GM18498 (cell line): Measurements from ENCODE around the gene PTPRN2.
"Not testable (repeated sequence)": the region's sequence is repeated elsewhere in the genome, so short reads cannot be mapped to it uniquely, and the experiment has no call there.

Experiments
- ATAC-seq: cut with Tn5 transposase; IDR thresholded peaks from one replicate; pipeline ENCODE4 v1.9.1; 2021; ENCODE audit warnings: mild to moderate bottlenecking, moderate library complexity; ENCODE audit not compliant: unreplicated experiment

PTPRN2 gene

DNA sequence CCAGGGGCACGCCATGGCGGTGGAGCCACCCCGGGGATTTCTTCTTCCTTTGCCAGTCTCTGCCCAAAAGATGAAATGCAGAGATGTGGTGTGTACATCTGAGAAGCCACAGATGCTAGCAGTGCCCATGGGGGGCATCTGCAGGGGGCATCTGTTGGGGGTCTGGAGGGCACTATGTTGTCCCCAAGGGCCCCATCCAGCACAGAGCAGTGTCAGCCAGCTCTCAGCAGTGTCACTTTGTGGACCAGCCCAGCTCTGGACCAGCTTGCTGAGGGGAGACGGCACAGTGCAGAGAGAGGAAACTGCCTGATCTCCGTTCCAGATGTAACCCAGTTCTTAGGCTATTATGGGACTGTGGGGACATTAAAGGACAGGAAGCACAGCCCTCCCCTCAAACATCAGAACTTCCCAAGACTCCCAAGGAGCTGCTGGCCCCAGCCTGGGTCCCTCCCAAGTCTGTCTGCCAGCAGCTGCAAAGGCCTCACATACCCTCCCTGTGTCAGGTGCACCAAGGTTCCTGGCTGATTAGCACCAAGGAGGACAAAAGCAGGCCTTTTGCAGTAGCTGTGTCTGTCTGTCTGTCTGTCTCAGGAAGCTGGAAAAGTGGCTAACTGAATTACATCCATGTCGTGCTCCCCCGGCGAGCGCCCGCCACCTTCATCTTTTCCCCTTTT lies 536.5 kb downstream of the PTPRN2 start:
- no peak for ATAC-seq

DNA sequence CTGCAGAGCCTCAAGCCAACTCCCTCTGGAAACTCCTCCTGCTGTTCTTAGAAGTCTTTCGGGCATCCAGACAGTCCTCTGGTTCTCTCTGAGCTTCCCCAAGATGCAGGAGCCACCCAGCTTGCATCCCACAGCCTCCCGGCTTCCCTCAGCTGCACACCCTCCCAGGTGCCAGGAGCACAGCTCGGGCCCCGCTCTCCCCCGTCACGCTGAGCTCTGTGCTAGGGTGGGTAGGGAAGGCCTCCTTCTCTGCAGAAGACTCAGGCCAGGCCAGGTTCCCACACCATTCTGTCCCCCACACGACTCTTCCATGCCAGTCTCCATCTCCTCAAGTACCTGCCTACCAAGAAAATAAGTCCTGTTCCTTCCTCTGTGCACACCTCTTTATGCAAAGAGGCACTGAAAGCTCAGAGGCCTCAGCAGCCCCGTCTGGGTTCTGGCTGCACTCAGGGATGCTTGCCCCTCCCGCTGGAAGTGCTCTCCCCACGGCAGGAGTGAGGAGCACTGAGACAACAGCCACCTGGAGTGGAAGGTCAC lies 537.1 kb downstream of the PTPRN2 start:
- no peak for ATAC-seq

DNA sequence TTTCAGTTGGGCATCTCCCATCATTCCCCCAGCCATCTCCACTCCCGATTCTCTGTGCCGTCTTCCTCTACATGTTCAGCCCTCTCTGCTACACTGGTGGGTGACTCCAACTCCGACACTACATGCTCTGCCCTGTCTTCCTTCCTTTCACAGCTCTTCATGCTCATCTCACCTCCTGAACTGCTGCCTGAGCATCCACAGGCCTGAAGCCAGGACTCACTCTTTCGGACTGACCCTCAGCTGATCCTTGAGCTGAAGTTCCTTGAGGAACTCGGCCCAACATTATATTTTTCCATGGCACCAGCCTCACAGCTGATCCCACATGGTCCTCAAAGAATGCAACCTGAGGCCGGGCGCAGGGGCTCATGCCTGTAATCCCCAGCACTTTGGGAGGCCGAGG lies 538.4 kb downstream of the PTPRN2 start:
- ATAC-seq = no peak

DNA sequence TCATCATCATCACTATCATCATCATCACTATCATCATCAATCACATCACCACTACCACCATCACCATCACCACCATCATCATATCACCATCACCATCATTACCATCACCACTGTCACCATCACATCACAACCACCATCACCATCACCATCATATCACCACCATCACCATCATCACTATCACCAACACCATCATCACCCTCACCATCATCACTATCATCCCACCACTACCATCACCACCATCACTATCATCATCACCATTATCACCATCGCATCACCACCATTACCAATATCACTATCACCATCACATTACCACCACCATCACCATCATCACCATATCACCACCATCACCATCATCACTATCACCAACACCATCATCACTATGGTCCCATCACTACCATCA lies 539.1 kb downstream of the PTPRN2 start:
- ATAC-seq = no peak

DNA sequence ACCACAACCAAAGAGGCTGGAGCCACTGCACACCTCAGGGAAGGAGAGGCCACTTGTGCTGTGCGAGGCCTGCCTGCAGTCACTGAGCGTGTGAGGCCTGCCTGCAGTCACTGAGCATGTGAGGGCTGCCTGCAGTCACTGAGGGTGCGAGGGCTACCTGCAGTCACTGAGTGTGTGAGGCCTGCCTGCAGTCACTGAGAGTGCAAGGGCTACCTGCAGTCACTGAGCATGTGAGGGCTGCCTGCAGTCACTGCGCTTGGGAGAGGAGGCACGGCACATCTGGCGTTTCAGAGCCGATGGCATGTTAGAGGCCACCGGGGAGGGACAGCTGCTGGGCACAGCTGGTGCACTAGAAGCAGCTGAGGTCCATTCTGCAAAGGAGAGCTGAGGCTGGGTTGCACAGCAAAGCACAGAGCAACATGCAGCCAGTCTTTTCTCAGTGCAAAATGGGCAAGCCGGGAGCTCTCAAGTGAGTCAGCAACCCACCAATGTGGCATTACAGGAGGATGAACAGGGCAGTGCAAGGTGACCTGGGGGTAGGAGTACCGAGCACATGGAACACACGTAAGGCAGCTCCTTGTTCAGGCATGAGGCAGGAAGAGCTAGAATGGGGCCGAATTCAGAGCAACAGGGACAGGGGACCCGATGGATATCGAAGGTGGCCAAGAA lies 540.1 kb downstream of the PTPRN2 start:
- no peak for ATAC-seq

DNA sequence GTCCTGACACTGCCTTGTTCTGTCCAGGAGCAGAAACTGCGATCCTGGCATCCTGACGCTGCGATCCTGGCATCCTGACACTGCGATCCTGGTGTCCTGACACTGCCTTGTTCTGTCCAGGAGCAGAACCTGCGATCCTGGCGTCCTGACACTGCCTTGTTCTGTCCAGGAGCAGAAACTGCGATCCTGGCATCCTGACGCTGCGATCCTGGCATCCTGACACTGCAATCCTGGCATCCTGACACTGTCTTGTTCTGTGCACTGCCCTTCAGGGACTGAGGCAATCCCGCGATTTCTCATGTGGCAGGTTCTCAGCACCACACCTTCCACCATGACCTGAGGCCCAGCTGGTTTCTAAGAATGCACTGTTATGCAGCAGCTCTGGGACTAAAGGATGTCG lies 541.4 kb downstream of the PTPRN2 start:
- ATAC-seq = not testable (repeated sequence)

DNA sequence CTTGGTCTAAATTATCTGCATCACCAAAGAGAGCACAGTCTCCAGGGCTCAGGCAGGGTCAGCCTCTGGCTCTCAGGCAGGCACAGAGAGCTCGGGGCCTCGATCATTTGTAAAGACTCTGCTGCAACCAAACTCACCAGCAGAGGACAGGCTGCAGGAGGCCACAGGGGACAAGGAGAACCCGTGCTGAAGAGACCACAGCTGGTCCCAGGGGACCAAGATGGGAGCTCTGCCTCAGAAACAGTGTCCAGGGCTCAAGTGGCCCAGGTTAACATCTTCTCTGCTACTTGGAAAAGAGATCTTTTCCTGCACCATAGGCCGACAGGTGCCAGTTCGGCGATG lies 543.2 kb downstream of the PTPRN2 start:
- ATAC-seq = no peak

DNA sequence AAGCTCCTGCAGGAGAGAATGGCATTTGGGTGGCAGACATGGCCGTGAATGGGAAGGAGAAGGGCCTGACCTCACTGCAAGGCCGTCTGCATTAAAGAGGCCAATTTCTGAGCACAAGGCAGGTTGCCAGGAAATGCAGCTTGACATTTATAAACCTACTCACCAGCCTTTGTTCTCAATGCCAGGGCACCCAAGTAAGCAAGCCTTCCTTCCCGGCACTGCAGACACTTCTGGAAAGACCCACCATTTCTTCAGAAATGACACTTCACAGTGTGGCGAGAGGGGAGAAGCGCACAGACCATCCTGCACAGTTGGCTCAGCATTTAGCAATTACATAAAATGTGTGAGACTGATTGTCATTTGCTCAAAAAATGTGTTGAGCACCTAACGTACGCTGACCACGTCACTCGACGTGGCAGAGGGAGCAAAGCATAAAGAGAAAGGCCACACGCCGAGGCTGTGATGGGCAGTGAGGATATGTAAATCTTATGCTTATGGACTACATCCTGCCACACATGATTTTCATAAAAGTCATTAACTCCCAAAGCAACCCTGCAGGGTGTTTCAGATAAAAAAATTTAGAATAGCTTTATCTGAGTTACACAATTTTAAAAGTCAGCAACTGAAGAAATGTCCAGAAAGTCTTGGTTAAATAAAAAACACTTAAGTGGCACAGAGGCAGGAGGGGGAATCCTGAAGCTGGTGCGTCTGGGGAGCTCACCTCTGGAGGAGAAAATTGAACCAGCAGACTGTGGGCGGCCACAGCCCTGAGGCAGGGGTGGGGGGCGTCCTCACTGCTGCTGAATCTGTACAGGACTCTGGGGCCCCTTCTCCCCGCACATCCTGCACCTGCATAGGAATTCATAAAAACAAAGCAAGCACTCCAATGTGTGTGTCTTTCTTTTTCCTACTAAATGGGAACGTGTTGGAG lies 543.8 kb downstream of the PTPRN2 start:
- ATAC-seq = no peak

DNA sequence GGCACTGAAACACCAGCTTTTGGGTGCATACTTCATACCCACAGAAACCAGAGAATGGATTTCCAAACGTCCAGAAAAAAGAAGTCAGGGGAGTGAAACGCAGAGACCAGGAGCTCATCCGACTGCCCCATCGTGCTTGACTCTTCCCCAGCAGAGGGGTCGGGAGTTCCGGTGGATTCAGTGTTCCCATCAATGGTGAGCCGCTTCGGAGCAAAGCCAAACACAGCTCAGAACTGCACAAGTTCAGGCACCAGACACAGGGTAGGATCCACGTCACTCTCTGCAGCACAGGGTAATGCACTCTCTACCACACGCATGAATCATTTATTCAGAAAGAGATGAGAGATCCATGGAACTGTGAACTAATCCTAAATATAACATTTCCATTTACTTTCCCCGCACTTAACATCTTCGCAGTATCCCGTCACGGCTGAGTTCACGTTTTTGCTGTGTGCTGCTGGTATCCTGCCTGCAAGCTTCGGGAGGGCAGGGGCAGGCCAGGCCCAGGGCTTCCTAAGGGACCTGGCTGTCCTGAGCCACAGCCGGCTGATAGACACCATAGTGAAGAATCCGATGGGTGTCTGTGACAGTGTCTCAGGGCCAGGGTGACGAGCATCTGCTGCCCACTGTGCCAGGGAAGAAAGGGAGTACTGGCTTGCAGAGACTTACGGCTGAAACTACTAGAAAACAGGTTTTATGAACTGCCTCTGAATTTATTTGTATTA lies 545.3 kb downstream of the PTPRN2 start:
- no peak for ATAC-seq

DNA sequence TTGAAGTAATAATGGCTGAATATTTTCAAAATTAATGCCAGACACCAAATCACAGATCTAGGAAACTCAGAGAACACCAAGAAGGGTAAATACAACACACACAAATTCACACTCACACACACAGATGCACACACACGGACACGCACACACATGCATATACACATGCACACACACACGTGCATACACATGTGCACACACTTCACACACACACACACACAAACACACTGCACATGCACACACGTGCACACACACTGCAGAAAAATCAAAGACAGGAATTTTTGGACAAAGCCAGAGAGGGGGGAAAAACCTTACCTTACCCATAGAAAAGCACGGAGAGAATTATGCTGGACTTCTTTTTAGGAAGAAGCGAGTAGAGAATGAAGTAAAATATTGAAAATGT lies 547.4 kb downstream of the PTPRN2 start:
- ATAC-seq = no peak

DNA sequence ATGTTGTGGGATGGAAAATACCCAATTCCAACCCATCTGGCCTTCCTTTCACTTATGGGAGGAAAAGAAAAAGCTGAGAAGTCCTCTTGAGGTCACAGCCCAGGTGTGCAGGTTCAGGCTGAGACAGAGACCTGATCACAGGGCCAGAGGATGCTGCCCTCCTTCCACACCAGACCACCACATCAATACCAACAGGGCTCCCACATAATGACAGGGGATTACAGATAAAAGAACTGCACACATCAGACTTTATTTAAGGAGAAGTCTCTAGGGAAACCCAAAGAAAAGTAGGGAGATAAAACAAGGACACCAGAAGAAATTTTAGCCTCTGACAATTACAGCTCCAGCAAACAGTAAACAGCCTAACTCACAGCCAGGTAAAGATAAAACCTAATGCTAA lies 548.4 kb downstream of the PTPRN2 start:
- no peak for ATAC-seq

DNA sequence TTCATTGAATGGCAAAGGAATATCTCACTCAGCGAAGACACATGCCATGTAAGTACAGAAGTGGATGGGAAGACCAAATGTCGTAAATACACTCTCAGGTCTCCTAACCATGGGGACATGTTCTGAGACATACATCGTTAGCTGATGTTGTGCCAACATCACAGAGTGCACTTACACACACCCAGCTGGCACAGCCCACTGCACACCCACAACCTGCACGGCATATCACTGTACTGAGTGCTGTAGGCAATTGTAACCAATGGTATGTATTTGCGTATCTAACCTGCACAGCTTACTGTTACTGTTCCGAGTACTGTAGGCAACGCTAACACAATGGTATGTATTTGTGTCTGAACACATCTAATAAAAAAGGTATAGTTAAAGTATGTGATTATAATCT lies 550.4 kb downstream of the PTPRN2 start:
- no peak for ATAC-seq

DNA sequence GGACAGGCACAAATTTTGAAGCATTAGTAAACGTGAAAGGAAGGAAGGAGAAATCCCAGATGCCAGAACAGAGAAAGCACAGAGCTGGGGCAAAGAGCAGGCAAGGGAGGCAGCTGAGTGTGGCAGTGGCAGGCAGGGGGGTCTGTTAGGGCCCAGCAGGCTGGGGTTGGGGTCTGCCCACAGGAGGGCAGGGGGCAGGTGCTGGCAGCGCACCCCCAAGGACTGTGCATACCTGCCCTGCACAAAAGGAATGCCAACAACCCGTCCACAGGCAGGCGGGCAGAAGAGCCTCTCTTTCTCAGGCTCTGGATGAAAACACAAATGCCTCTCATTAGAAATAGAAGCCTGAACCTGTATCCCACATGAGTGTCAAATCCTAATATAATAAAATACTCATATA lies 552.3 kb downstream of the PTPRN2 start:
- ATAC-seq = no peak

DNA sequence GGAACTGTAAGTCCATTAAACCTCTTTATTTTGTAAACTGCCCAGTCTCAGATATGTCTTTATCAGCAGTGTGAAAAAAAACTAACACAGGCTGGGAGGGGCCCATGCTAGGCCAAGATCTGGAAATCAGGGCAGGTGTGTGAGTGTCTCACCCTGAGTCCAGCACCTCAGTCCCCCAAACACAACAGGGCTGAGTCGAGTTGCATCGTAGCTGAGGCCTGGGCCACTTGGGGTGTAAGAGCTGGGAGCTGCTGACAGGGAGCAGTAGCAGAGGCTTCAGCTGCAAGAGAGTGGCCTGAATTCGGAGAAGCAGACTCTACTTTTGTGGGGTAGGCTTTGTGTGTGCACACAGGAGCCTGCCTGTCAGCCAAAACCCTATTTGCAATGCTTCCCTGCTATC lies 553.1 kb downstream of the PTPRN2 start:
- no peak for ATAC-seq

DNA sequence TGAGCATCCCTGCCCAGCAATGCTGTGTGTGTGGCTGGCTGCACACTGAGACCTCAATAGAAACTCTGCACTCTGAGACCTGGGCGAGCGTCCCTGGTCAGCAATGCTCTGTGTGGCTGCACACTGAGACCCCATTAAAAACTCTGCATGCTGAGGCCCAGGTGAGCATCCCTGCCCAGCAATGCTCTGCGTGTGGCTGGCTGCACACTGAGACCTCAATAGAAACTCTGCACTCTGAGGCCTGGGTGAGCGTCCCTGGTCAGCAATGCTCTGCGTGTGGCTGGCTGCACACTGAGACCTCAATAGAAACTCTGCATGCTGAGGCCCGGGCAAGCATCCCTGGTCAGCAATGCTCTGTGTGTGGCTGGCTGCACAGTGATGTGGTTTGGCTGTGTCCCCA lies 553.7 kb downstream of the PTPRN2 start:
- ATAC-seq = not testable (repeated sequence)

DNA sequence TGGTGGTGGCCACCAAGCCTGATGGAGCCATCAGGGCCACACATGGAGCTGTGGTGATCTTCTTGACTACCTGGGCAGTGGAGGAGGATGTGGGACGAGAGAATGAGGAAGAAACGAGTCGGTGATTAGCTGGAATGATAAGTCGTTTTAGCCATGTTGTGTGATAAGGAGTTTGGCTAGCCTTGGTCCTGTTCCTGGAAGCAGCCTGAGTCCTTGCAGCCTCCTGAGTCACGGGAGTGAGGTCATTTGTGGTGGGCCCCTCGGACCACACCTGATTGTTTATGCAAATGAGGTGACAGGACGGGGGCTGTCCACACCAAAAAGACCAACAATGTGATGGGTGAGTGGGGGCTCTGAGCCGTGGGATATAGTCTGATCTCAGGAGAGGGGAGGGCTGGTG lies 554.4 kb downstream of the PTPRN2 start:
- ATAC-seq = no peak

DNA sequence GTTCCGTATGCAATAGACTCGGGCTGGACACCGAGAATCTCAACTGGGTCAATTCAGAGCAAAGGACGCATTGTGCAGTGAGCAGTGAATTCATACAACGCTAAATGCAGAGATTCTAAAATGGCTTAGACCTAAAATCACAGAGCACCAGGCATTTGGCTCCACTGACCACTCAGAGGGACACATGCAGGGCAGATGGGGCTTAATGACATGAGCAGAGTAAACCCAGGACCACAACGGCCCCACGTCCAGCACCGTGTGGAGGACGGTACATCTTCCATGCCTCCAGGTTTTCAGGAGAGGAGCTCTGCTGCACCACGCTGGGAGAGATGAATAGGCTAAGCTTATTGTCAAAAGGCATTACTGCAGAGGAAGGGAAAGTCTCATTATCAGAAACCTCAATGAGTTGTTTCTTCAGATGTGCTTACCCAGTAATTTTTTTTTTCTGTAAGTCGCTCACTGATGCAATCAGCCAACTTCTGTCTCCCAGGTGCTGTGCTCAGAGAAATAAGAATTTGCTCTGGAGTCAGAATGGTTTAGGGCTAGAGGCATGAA lies 555.0 kb downstream of the PTPRN2 start:
- no peak for ATAC-seq

DNA sequence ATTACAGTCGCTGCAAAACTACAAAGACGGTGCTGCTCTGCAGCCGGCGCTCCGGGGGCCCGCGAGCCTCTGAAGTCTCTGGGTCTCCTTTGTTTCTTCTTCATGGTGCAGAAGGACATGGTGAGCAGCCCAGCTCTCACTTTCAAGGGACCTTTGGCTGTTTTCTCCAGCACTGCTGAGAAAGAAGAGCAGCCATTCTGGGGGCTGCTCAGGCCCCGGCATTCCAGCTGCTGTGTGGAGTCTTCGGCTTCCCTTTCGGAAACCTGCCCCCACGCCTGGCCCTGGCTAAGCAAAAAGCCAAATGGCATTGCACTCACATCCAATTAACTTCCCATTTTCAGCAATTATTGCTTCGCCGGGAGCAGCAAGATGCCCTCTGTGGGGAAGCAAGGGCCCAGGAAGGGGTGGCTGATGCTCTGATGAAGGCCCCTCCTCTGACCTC lies 555.7 kb downstream of the PTPRN2 start:
- no peak for ATAC-seq

DNA sequence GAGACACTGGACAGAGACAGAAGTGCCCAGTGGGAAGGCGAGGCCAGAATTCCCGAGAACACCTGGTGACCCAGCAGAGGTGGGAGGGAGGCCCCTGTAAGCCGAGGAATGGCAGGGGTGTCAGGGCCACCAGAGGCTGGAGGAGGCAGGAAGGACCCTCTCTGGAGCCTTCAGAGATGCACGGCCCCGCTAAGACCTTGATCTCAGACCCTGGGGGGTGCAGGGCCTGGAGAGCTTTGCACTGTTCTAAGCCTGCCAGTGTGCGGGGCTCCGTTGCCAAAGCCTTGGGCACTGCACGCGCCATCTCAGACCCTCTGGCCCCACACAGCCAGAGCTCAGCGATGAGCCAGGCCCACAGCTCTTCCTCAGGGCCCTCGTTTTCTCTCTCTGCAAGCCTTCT lies 557.1 kb downstream of the PTPRN2 start:
- ATAC-seq = no peak

DNA sequence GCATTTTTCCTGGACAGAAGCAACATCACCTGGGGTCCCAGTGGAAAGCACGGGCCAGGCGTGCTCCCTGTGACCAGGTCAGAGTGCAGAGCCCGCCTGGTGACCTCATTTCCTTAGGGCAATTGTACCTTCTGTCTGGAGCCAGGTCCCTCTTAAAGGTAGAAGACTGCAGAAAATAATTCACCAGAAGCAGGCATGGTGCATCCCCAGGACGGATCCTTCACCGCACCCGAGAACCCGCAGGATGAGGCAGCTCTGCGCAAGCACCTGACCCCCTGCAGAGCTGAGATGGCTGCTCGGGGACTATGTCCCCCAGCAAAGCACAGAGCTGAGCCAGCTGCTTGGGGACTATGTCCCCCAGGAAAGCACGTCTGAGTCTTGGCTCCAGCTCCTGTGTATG lies 557.6 kb downstream of the PTPRN2 start:
- no peak for ATAC-seq

DNA sequence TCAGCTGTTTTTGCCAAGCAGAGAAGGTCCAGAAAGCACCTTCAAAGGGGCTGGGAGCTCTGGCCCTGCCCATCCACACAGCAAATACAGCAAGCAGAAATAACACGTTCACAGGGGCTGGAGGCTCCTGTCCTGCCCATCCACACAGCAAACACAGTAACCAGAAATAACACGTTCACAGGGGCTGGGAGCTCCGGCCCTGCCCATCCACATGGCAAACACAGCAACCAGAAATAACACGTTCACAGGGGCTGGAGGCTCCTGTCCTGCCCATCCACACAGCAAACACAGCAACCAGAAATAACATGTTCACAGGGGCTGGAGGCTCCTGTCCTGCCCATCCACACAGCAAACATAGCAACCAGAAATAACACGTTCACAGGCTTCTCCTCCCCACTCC lies 558.1 kb downstream of the PTPRN2 start:
- no peak for ATAC-seq
